AG04449 (cell line): ENCODE data around the gene CCNYL1.
"Not testable (repeated sequence)": the region's sequence is repeated elsewhere in the genome, so short reads cannot be mapped to it uniquely, and the experiment has no call there.

Experiments
- CTCF ChIA-PET: fragments of 350-600 bp; formaldehyde crosslinking; extraction: SDS; loops from one replicate; lab custom pipeline; 2021; ENCODE audit warnings: antibody characterized with exemption; lab: Yijun Ruan, JAX
- POLR2A ChIA-PET: fragments of 400-600, 350-600 bp; formaldehyde crosslinking; extraction: SDS; loops from one replicate; lab custom pipeline; 2020; ENCODE audit warnings: antibody characterized with exemption, inconsistent platforms; lab: Yijun Ruan, JAX
- DNase-seq: peaks from one replicate; pipeline ENCODE4 v3.0.0-alpha.2; 2010; ENCODE audit warnings: low read depth, low spot score
- H3K4me3 ChIP-seq: 2 replicates; pipeline ENCODE4 v1.5.1; 2011; ENCODE audit warnings: low read depth, mild to moderate bottlenecking, control low read depth, low read length
- CTCF ChIP-seq: IDR thresholded peaks from one replicate; pipeline ENCODE4 v1.5.1; 2011; ENCODE audit warnings: mild to moderate bottlenecking, moderate library complexity, low read length, control low read depth, inconsistent platforms; ENCODE audit not compliant: insufficient read depth; ENCODE audit errors: missing control alignments

CCNYL1 gene

GRCh38 chr2:207706936-207707860 lies 4.2 kb upstream of the CCNYL1 start:
- DNase-seq, result no peak
- TF ChIP-seq CTCF, result no peak
- POLR2A ChIA-PET, result no interaction called here
- CTCF ChIA-PET, result interaction anchor here (0.9 to 2.2 kb wide), 4 partner anchors 15 to 333 kb away, joined by 3 to 7 read pairs (median 4); partner anchors contain the start of gene METTL21A
- no peak overlapping the region for H3K4me3 ChIP-seq

GRCh38 chr2:207711750-207712530 lies 500 bp downstream of the CCNYL1 start:
- CTCF ChIA-PET, result interaction anchor here (0.9 to 1.3 kb wide), 6 partner anchors 9 to 360 kb away, joined by 3 to 5 read pairs (median 4); partner anchors contain the start of gene METTL21A

GRCh38 chr2:207716056-207716455 lies 4.6 kb downstream of the CCNYL1 start:
- TF ChIP-seq CTCF, result no peak
- CTCF ChIA-PET, result interaction anchor here (1.2 kb wide), 1 partner anchor 325 kb away, joined by 4 read pairs; no protein-coding TSS in a partner anchor
- H3K4me3 ChIP-seq, result no peak overlapping the region
- POLR2A ChIA-PET, result no interaction called here
- DNase-seq, result no peak

More at GRCh38 chr2:207711750-207712530, 500 bp downstream of the CCNYL1 start:
- H3K4me3 ChIP-seq, result peak overlapping the region; percentile 91
- no peak for DNase-seq
- TF ChIP-seq CTCF, result no peak
- POLR2A ChIA-PET, result interaction anchor here (0.6 to 2.4 kb wide), 8 partner anchors 28 to 463 kb away, joined by 3 to 9 read pairs (median 4); partner anchors contain the start of genes CREB1 and METTL21A

- CTCF ChIA-PET, result interaction anchor here (1.1 kb wide), 2 partner anchors 9 to 27 kb away, joined by 3 to 4 read pairs; no protein-coding TSS in a partner anchor
- no peak for TF ChIP-seq CTCF
- no peak overlapping the region for H3K4me3 ChIP-seq
- no peak for DNase-seq
- POLR2A ChIA-PET, result no interaction called here
Measured at GRCh38 chr2:207718521-207718920, 7.1 kb downstream of the CCNYL1 start.

GRCh38 chr2:207719008-207719407 lies 7.6 kb downstream of the CCNYL1 start:
- H3K4me3 ChIP-seq, result no peak overlapping the region
- DNase-seq, result no peak
- ChIA-PET CTCF (interaction anchor here (1.1 kb wide), 2 partner anchors 8 to 27 kb away, joined by 3 to 4 read pairs; no protein-coding TSS in a partner anchor), POLR2A (no interaction called here)
- no peak for TF ChIP-seq CTCF

- DNase-seq, POLR2A ChIA-PET, CTCF ChIA-PET, H3K4me3 ChIP-seq: not testable (repeated sequence)
Measured at GRCh38 chr2:207719655-207720054, 8.2 kb downstream of the CCNYL1 start.
